WTC11 (cell line): ENCODE data around the gene WDR33.
"Not testable (repeated sequence)": the region's sequence is repeated elsewhere in the genome, so short reads cannot be mapped to it uniquely, and the experiment has no call there.

Experiments
- ATF1 ChIP-seq: sonication (generic); formaldehyde crosslinking; IDR thresholded peaks from 2 replicates; pipeline ENCODE4 v1.8.1; 2023; ENCODE audit warnings: mild to moderate bottlenecking, moderate library complexity, missing genetic modification reagents
- CREM ChIP-seq: sonication (generic); formaldehyde crosslinking; IDR thresholded peaks from 2 replicates; pipeline ENCODE4 v1.8.1; 2022; ENCODE audit warnings: mild to moderate bottlenecking, missing genetic modification reagents, moderate library complexity
- CTCF ChIP-seq: fragments of 200-600 bp; IDR thresholded peaks from 2 replicates; pipeline ENCODE4 v1.8.0; 2022; ENCODE audit warnings: antibody characterized with exemption
- E2F1 ChIP-seq: sonication (generic); formaldehyde crosslinking; IDR thresholded peaks from 2 replicates; pipeline ENCODE4 v1.8.0; 2022; ENCODE audit warnings: mild to moderate bottlenecking, missing genetic modification reagents
- E2F4 ChIP-seq: sonication (generic); formaldehyde crosslinking; IDR thresholded peaks from 2 replicates; pipeline ENCODE4 v1.8.1; 2022; ENCODE audit warnings: low read depth, mild to moderate bottlenecking, moderate library complexity, missing genetic modification reagents, borderline replicate concordance
- GRHL2 ChIP-seq: fragments of 250-450 bp; sonication (Bioruptor Pico); IDR thresholded peaks from 2 replicates; pipeline ENCODE4 v1.8.0; 2022; ENCODE audit warnings: mild to moderate bottlenecking, moderate library complexity; ENCODE audit not compliant: insufficient replicate concordance, severe bottlenecking
- JUN ChIP-seq: sonication (generic); formaldehyde crosslinking; IDR thresholded peaks from 2 replicates; pipeline ENCODE4 v1.8.0; 2023; ENCODE audit warnings: mild to moderate bottlenecking, missing genetic modification reagents
- NFE2L1 ChIP-seq: sonication (generic); formaldehyde crosslinking; IDR thresholded peaks from 2 replicates; pipeline ENCODE4 v1.8.1; 2023; ENCODE audit warnings: missing genetic modification reagents
- TCF7 ChIP-seq: sonication (generic); formaldehyde crosslinking; IDR thresholded peaks from 2 replicates; pipeline ENCODE4 v1.8.0; 2022; ENCODE audit warnings: mild to moderate bottlenecking, low read depth, missing genetic modification reagents, moderate library complexity
- TP53 ChIP-seq: sonication (generic); formaldehyde crosslinking; IDR thresholded peaks from 2 replicates; pipeline ENCODE4 v1.8.1; 2023; ENCODE audit warnings: mild to moderate bottlenecking, missing genetic modification reagents
- USF1 ChIP-seq: sonication (generic); formaldehyde crosslinking; IDR thresholded peaks from 2 replicates; pipeline ENCODE4 v1.8.0; 2022; ENCODE audit warnings: mild to moderate bottlenecking, missing genetic modification reagents
- ZBTB21 ChIP-seq: sonication (generic); formaldehyde crosslinking; IDR thresholded peaks from 2 replicates; pipeline ENCODE4 v1.8.1; 2023; ENCODE audit warnings: mild to moderate bottlenecking, missing genetic modification reagents, borderline replicate concordance
- ZNF263 ChIP-seq: sonication (generic); formaldehyde crosslinking; IDR thresholded peaks from 2 replicates; pipeline ENCODE4 v1.8.1; 2022; ENCODE audit warnings: low read depth, mild to moderate bottlenecking, moderate library complexity, missing genetic modification reagents

GRCh38 chr2:127770534-127770933 lies 40.4 kb downstream of the WDR33 start:
- not testable (repeated sequence) for TF ChIP-seq GRHL2 (CRISPR knock-in tag); CTCF; ATF1 (CRISPR knock-in tag); E2F1; TCF7 (CRISPR knock-in tag); USF1; NFE2L1 (CRISPR knock-in tag); TP53 (CRISPR knock-in tag); ZNF263; E2F4; JUN; CREM; ZBTB21
